T-helper 1 cell treated with Interleukin-12 subunit alpha and Interleukin-12 subunit beta and Interleukin-4 antibody, amounts not matched to agents 30 ng/mL and 1 ng/mL, for 36 hours (primary cell): Measurements from ENCODE around the gene EDEM3. TPM values are rescaled to one million over a fixed set of nuclear protein-coding genes. Genes with fewer than 3 reads are reported as not detected.

Experiments used
- intact Hi-C: fragments of 100-400 bp; cut with micrococcal nuclease; formaldehyde crosslinking; loops from one replicate; pipeline ENCODE4 v1.15.1; 2024
- total RNA-seq: library from RNA; stranded (reverse); gene quantifications from 2 replicates; pipeline ENCODE4 v1.2.3, GENCODE V29; 2022

Gene EDEM3
- total RNA-seq, 1 donor from 2014 or later = 32.1 TPM

DNA sequence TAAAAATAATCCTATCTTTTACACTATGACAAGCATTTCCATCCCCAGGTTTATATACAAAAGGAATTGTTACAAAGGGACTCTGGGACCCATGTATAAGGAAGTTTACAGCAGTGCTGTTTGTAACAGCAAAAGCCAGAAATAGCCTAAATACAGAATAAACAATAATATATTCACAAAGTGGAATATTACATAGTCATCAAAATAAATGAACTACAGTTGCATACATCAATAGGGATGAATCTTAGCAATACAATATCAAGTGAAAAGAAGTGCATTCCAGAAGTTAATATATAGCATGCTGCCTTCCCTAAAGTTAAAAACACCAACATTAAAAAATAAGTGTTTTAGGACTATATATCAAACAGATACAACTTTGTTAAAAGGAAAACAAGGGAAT, 77.3 kb downstream of the EDEM3 start:
- intact Hi-C loops = no loop called here

DNA sequence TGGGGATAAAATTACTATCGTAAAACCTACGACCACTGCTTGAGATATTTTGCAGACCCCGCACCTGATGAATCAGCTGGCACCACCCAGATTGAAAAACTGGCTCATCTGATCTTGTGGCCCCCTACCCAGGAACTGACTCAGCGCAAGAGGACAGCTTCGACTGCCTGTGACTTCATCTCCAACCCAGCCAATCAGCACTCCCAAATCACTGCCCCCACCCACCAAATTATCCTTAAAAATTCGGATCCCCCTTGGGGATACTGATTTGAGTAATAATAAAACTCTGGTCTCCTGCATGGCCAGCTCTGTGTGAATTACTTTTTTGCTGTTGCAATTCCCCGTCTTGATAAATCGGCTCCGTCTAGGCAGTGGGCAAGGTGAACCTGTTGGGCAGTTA, 81.4 kb downstream of the EDEM3 start:
- intact Hi-C loops = no loop called here

DNA sequence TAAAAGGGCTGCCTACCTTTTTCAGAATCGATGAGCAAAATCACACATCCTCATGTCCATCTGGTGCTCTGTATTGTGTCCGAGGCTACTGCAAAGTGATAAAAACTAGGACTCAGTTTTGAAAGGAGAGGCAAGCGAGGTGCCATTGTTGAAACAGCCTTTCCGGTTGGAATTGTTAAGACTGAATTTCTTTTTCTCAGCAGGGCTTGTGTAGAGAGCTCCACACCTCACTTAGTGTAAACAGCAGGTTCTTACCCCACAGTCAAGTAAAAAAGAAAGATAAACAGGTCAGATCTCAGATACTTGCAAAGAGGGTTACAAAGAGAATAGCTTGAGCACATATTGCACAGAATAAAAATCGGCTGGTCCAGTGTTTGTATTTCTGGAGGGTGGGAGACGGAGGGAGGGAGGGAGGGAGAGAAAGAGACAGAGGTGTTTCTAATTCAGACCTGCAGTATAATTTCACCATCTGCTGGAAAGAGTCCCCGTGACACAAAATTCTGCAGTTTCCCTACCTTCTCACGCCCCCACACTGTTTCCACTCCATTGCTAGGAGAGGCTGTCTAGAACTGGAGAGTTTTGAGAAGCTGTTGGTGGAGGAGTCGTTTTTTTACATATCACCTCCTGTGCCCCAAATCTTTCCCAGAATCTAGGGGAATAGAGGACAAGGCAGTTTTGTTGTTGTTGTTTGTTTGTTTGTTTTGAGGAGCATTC, 82.5 kb downstream of the EDEM3 start:
- intact Hi-C loops = no loop called here

DNA sequence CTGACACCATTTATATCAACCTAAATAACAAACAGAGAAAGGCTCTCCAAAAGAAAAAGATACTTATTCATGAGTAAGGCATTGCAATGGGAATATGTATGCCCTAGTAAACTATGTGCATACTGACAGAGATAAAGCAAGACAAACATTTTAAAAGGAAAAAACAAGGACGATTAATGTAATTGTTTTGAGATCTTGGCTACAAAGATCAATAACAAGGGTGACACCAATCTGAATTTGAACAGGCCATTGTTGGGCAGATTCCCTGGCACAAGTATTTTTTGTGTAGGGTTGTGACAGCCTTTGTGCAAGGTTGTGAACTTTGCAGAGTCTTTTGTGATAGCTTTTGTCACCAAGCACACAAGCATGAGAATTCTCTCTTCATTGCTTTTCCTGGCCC, 85.3 kb downstream of the EDEM3 start:
- intact Hi-C loops = no loop called here

DNA sequence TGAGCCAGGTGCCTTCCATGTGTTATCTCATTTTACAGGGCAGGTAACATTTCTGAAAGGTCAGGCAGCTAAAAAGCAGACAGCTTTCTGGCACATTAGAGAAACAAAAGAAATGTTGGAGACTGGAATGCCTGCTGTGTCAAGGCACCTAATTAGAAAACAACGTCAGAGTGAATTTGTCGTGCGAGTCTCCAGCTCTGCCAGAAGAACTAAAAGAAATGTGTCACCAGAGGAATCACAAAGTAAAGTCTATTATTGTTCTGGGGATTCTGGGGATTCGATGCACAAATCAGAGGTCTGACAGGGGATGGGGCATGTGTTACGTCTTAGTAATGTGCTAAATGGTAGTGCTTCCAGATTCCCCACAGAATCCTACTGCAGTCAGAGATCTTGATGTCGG, 89.3 kb downstream of the EDEM3 start:
- intact Hi-C loops = no loop called here

DNA sequence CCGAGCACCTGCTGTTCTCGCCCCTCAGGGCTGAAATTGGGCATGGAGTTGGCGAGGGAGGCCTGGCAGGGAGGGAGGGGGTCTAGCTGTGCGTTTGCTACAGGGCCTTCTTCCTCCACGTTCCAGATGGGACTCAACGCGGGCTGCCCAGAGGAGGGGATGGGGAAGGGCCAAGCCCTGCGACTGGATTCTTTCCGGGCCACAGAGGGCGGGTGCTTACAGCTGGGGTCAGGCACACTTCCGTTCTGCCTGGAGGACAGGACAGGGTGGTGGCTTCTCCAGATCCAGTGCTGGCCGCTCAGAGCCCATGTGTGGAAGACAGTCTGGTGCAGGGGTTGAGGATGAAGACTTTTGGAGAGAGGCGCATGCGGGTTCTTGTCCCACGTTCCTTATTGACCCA, 90.0 kb downstream of the EDEM3 start:
- intact Hi-C loops = loop anchor here (1.0 to 5.0 kb wide), 2 partner anchors 442 to 589 kb away; no protein-coding TSS in a partner anchor

DNA sequence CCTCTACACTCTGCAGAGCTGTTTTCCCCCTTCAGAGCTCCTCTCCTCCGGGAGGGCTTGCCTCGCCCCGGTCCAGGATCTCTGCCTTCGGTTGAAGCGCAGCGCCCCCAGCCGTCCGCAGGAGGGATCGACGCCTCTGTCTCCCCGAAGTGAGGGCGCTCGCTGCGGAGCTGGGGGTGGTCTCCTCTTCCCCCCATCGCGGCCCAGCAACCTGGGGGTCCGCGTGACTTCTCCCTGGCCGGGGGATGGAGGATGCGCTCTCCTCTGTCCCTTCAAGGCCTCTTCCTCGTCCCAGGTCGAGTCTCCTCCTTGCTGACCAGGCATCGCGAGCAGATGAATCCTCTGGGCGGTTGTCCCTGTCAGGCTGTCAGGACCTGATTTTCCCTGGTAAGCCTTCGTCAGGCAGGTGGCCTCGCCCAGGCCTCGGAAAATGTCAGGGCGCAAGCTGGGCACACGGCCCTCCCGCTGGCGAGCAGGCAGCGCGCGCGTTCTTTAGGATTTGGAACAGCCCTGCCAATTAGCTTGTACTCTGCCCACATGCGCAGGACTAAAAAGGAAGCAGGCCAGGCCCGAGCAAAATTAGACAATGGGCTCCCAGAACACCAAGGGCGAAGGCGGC, 90.5 kb downstream of the EDEM3 start:
- intact Hi-C loops = loop anchor here (1.0 to 5.0 kb wide), 2 partner anchors 442 to 589 kb away; no protein-coding TSS in a partner anchor

DNA sequence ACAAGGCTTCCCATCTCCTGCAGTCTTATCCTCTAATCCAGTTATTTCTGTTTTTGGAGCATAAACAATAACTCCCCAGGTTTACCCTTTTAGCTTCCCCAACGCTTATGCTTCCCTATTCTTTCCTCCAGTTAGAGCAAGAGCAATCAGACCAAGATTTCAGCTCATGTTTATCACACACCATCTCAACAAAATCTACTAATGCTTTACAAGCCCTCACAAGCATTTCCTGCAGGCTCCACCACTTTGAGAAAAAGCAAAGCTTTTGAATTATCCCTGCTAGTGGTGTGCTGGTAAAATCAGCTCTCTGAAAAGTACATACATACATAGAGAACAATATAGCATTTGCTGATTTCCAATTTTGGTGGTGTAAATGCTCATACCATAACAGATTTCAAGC, 92.9 kb downstream of the EDEM3 start:
- intact Hi-C loops = loop anchor here (5.0 kb wide), 1 partner anchor 440 kb away; no protein-coding TSS in a partner anchor

DNA sequence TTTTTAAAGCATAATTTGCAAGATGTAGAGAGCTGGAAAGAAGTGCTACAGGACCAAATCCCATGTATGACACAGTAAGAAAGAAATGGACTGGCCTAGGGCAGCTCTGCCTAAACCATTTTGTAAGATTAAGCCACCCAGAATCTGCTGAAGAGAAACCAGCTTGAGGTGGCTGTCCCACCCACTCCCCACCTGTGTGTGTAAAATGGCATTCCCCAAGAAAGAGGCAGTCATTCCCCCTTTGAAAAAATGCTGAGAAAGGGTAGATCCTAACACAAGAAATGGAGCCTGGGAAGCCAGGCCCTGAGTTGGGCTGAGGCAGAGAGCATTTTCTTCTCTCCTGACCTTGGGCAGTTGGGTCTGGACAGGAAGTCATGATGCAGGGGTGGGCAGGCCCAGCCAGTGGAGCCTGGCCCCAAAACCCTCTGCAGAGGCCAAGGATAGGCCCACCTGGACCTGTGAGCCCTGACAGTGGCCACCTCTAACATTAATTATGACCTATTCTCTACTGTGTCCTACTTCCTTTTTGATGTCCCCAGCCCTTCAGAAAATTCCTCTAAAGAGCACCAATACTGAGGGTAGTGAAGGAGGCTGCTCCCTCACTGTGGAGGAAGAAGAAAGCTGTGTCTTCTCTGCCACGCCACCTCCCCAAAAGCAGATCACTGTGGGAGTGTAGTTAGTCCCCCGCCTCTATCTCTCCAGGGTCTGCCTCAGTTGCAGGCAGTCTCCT, 94.0 kb downstream of the EDEM3 start:
- intact Hi-C loops = loop anchor here (5.0 kb wide), 1 partner anchor 438 kb away; no protein-coding TSS in a partner anchor

DNA sequence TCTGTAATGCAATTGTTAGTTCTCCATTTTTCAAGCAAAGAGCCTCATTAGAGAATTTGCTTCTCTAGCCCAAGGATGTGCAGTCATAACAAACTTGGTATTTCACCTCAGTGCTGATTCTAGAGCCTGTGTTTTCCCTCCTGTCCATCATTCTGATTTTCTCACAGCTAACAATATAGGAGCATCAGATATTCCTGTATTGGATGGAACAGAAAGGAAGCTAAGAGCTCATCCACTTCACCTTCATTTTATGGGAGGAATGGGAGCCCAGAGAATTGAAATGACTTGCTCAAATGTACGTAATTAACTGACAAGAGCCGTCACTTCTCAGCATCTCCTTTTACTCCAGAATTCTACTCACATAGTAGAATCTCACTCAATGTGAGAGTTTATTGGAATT, 96.6 kb downstream of the EDEM3 start:
- intact Hi-C loops = no loop called here

DNA sequence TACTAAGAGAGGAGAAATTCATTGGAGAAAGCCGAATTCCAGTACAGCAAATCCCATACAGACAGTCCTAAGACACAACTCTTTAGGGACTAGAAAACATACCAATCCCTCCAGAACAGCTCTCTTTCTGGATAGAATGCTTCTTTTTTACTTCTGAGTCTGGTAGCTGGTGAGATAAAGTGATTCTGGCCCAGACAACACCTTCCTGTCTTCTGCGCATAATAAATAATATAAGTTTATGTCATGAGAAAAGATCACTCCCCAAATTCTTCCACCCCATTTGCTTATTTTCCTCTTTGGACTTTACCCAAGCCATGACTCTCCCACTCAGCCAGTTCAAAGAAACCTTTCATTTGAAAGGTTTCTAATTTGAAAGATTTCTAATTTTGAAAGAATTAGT, 98.4 kb downstream of the EDEM3 start:
- intact Hi-C loops = no loop called here

DNA sequence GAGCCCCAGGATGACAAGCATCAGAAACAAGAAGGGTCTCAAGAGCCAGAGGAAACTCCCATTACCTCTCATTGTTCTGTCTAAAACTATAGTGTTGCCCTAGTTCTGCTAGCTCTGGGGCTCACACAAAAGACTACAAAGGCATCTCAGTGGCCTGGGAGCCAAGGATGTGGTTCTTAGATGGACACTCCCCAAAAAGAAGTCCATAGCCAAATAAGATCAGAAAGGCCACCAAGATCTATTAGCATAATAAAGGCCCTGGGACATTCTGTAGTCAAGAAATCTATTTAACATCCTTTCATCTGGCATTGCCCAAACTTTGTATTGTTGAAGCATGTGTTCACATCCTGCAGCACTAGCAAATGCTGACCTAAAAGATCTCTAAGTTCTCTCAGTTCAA, 99.5 kb downstream of the EDEM3 start:
- intact Hi-C loops = no loop called here

DNA sequence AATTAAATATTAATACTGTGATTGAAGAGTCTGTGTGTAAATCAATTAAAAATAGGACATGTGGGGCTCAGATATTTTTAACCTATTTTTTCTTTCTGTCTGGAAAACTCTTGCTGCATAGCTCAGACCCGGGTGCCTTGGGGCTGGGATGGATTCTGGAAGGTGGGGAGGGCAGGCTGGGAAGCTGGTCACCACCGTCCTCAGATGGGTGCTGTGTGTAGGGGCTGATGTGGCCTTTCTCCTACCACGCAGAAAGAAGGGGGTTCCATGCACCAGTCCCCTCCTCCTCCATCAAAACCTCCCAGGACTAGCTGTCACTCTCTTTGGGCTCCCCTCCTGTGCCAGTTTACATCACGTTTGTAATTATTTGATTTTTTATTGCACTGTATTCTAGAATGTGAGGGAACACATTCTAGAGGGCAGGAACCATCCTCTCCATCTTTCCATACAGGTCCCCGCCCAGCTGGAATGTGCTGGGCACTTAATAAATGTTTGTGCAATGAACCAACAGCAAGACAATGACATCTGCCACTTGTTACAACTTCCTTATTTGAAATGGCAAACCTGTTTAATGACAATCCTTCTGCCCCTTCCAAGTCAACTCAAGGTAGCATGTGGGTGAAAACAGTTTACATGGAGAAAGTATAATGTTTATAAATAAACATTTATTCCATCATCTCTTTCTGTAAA, 104.3 kb downstream of the EDEM3 start:
- intact Hi-C loops = no loop called here

DNA sequence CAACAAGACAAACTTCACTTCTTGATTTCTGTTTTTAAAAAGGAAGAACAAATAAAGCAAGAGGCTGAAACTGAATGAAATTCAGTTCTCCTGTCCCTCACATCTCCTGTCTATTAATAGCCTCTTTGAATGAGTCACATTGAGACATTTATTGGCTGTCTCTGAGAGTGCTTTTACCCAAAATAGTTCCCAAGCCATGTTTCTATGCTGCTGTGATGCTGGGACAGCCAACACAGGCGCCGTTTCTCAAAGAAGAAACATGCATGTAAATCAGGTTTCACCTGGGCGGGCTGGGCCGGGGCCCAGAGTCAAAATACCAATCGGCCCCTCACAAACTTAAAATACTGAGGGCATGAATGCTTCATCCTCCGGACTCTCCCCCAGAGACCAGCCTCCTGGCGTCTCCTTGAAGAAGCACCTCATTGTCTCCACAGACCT, 105.2 kb downstream of the EDEM3 start:
- intact Hi-C loops = no loop called here

DNA sequence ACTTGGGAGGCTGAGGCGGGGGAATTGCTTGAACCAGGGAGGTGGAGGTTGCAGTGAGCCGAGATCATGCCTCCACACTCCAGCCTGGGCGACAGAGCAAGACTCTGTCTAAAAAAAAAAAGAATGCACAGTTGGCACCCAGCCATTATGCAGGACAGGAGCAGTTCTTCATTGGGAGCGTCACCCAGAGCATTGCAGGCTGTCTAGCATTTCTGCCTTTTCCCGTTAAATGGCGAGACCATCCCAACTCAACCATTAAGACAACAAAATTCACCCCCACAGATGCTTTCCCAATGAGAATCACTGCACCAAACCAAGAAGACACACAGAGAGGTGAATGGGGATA, 105.8 kb downstream of the EDEM3 start:
- intact Hi-C loops = no loop called here

DNA sequence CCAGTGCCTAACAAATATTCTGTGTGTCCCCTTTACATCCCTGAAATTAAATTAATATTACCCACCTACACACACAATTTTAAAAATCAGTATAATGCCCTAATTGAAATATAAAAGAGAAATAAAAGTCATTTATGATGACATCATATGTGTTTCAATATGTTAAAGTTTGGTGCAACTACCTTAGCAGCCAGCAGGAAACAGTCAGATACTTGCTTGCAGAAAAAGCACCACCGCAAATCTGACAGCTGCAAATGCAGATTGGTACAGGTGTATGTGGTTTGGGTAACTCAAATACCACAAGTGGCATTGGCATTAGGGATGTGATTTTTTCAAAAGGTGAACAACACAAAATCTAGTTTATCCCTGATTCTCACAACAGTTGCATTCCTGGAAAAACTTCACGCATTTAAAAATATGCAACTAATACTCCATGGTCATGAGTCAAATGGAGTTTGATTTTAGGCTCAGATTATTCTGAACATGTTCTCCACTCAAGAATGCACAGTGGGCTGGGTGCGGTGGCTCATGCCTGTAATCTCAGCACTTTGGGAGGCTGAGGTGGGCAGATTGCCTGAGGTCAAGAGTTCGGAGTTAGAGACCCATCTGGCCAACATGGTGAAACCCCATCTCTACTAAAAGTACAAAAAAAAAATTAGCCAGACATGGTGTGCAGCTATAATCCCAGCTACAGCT, 106.3 kb downstream of the EDEM3 start:
- intact Hi-C loops = no loop called here

DNA sequence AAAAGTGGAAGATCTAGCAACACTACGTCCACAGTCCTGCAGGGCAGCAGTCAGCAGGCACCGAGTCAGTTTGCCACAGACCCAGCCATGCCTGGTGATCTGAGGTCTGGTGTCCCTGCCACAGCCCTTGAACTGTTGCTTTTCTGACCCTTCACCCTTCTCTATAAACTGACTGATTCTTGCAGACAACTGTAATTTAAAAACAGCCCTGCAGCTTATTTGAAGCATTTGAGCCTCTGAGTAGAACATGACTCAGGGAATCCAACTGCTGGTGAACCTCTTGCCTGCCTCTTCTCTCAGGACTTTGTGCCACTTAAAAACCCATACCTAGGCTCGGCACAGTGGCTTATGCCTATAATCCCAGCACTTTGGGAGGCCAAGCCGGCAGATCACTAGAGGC, 107.2 kb downstream of the EDEM3 start:
- intact Hi-C loops = no loop called here

DNA sequence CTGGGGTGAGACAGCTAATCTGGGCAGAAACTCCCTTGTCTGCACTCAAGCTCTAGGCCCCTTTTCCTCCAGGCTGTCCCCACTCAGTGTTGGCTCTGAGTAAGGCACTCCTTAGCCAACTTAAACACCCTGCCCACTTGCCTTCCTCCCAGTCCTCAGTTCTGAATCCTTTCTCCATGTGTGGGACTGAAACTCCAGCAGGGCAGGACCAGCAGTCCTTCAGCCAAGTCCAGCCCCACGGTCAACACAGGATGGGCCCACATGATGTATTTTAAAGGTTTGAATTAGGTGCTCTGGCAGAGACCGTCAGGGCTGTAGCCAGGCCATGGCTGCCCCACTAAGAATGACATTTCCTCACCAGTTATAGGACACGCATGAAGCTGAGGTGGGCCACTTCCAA, 107.8 kb downstream of the EDEM3 start:
- intact Hi-C loops = no loop called here

DNA sequence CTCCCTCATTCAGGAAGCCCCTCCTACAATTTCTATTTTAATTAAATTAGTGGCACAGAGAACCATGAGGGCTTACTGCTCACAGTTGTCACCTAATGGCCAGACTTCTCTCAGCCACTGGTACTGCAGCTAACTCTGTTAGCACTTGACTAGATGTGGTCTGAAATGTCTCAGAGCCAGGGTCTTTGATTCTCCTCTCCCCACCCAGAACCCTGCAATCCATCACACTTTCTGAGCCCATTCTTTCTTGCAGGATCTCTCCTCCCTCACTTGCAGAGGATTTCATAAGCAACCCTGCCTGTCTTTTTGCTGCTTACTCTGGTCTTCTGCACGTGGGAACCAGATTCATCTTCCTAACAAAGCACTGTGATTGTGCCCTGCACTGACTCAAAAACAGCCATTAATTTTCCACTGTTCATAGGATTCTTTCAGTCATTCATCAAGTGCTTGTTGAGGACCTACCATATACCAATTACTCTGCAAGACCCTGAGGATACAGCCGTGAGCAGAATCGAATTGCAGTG, 108.4 kb downstream of the EDEM3 start:
- intact Hi-C loops = no loop called here

DNA sequence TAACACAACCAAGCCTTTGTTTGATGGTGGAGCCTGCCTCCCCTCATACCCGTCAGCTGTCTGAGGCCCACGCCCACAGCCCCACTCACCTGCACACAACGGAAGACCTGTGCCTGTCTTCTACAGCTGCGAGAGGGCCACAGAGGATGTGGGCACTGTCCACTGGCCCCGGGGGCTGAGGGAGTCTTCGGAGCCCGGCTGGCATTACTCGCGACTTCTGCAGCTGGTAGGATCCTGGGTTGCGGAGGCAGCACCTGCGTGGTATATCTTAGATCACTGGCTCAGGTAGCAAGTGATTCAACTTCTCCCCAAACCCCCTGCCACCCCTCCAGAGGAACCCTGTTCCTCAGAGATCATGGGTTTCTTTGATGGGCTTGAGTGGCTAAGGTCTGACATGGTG, 109.9 kb downstream of the EDEM3 start:
- intact Hi-C loops = no loop called here

DNA sequence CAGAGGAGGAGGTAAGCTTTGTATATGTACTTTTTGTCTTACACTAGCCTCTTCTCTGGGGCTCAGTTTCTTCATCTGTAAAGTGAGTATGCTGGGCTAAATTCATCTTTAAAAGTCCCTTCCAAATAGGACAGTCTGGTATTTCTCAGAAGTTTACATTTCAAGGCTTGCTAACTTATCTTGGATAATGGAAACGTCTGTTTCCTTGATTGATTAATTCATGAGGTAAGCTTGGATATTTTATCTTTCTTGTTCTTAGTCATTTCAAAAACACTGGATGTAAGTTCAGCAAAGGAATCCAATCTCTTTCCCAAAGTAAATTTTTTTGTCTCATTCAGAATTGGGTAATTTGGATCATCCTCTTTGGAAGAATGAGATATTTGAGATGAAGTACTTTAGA, 111.0 kb downstream of the EDEM3 start:
- intact Hi-C loops = no loop called here
